ENCODE results near the gene PAOX.
"Not testable (repeated sequence)": the region's sequence is repeated elsewhere in the genome, so short reads cannot be mapped to it uniquely, and the experiment has no call there.

The PAOX gene

DNA sequence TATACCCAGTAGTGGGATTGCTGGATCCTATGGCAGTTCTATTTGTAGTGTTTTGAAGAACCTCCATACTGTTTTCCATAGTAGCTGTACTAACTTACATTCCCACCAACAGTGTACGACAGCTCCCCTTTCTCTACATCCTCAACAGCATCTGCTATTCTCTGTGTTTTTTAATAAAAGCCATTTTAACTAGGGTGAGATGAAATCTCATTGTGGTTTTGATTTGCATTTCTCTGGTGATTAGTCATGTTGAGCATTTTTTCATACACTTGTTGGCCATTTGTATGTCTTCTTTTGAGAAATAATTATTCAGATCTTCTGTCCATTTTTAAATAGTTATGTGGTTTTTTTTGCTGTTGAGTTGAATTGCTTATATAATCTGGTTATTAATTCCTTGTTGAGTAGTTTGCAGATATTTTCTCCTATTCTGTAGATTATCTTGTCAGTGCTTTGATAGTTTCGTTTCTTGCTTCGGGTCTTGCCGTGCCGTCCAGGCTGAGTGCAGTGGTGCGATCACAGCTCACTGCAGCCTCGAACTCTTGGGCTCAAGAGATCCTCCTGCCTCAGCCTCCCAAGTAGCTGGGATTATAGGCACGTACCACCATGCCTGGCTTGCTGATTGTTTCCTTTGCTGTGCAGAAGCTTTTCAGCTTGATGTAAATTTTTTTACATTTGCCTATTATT is 26.9 kb downstream of the PAOX start:
- peak; percentile 30 to 34 for DNase-seq (ENCODE audit: low read depth in 2 of 2)

DNA sequence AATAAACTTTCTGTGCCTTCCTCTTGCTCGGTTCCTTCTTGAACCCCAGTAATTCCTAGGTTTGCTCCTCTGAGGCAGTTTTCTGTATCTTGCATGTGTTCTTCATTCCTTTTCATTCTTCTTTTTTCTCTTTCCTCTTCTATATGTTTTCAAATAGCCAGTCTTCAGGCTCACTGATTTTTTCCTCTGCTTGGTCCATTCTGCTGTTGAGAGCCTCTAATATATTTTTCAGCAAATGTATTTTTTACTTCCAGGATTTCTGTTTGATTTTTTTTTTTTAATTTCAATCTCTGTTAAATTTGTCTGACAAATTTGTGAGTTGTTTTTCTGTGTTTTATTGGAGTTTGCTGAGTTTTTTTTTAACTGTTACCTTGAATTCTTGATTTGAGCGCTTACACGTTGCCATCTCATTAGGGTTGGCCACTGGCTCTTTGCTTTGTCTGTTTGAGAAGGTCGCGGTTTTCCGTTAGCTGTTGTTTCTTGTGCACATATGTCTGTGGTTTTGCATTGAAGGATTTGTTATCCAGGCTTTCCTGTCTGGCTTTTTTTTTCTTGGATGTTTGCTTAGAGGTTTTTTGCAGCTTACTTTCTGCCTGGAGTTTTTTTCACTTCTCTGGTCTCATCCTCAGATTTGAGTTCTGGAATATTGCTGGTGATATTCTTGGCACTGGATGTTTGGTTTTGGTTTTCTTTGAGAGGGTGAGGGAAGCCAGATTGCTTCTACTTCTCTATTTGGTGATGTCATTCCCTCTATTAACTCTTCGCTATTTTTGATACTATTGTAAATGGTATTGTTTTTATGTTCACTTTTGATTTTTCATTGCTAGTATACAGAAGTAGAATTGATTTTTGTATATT is 32.7 kb downstream of the PAOX start:
- no peak for DNase-seq (ENCODE audit: low read depth in 2 of 2)

DNA sequence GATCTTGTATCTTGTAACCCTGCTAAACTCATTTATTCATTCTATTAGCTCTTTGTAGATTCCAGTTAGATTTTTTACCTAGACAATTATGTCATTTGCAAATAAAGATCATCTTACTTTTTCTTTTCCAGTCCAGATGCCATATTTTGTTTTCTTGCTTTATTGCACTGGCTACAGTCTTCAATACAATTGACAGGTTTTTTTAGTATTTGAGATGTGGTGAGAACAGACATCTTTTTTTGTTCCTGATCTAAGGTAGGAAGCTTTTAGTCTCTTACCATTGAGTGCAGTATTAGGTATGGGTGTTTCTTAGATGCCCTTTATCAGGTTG is 33.3 kb downstream of the PAOX start:
- no peak for DNase-seq (ENCODE audit: low read depth in 2 of 2)

DNA sequence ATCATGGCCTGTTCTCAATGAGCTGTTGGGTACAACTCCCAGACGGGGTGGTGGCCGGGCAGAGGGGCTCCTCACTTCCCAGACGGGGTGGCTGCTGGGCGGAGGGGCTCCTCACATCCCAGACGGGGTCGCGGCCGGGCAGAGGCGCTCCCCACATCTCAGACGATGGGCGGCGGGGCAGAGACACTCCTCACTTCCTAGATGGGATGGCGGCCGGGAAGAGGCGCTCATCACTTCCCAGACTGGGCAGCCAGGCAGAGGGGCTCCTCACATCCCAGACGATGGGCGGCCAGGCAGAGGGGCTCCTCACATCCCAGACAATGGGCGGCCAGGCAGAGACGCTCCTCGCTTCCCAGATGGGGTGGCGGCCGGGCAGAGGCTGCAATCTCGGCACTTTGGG is 35.3 kb downstream of the PAOX start:
- DNase-seq (ENCODE audit: low read depth in 2 of 2) = not testable (repeated sequence)

DNA sequence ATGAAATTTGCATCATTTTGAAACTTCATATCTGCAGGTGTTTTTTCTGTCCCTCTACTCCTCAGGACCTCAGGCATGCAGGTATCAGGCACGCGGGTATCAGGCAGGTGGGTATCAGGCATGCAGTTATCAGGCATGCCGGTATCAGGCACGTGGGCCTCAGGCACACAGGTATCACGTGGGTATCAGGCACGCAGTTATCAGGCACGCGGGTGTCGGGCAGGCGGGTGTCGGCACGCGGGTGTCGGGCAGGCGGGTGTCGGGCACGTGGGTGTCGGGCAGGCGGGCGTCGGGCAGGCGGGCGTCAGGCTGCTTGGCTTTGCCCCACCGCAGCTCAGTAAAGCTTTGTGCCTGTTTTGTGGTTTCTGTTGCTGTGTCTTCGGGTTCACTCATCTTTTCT is 36.7 kb downstream of the PAOX start:
- no peak for DNase-seq (ENCODE audit: low read depth in 2 of 2)

DNA sequence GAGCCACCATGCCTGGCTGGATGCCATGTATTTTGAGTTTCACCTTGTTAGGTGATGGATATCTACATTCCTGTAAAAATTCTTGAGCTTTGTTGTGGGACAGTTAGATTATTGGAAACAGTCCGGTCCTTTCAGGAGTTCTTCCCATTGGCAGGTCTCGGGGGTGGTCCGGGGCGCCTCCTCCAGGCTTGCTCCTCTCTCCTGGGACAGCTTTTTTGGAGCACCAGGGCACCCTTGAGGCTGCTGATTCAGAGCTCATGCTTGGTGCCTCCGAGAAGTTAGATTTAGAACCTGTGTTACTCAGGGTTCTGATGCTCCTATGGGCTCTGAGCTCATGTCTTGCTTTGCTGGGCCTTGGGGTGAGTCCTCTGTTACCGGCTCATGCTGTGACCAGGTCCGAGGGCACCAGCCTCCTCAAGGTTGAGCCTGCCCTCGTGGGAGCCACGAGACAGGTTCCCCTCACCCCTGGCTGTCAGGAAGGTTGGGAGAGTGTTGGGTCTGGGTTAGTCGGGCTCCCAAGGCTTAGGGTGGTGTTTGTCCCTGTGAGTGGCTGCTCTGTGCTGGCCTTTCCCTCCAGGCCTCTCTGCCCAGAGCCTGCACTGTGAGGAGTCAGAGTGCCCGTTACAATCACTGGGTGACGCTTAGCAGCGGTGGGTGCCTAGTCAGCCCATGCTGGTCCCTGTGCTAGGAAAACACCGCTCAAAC is 39.4 kb downstream of the PAOX start:
- no peak for DNase-seq (ENCODE audit: low read depth in 2 of 2)

DNA sequence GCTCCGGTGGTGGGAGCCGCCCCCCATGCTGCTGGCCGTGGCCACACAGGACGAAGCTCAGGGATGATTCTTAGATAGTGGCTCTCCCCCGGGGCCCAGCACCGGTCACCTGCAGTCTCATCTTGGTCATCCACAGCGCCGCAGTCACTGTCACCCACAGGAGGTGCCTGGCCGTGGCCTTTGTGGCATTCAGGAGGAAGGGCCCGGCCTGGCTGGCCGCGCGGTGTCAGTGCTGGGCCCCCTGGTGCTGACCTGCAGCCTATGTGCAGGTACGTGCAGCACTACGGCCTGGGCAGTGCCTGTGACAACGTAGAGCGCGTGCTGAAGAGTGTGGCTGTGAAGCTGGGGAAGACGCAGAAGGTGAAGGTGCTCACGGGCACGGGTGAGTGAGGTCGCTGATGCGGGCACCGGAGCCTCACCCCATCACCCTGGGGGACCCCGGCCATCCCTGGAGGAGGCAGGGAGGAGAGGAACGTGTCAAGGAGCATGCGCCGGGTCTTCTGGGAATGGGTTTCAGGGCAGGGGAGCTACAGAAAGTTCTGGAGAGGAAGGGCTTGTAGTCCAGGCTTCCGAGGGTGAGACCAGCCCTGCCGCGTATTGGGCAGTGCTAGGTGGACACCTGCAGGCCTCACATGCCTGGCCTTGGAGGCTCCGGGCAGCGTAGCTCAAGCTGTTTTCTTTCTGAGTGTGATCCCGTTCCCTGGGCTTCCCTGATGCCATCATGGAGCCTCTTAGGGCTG is 40.3 kb downstream of the PAOX start:
- no peak for DNase-seq (ENCODE audit: low read depth in 2 of 2)

DNA sequence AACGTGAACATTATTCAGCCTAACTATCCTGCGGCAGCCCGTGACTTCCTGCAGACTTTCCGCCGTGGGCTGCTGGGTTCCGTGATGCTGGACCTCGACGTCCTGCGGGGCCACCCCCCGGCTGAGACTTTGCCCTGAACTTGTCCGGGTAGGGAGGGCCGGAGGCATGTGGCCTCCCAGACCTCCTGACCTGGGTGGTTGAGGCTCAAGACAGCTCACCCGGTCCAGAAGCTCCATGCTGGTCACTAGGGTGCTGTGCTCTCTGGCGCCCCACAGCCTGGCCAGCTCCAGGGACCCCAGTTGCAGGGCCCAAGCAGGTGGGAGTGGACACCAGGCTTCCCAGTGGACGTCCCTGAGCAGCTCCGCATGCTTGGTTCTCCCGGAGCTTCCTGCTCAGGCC is 41.0 kb downstream of the PAOX start:
- no peak for DNase-seq (ENCODE audit: low read depth in 2 of 2)

DNA sequence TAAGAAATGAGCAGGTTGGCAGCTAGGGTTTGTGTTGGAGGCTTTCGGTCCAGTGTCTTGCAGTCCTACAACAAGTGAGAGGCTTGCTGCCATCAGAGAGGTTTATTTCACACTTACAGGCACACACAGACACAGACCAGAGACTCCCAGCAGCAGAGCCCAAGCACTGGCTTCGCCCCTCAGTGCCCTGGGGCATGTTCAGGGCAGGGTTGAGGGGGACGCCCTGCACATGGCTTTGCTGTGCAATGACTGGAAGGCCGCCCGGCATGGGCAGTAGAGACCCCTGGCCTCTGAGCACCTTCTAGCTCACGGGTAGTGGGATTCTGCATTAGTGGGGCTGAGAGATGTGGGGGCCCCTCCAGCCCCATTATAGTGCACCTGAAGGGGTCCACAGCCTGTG is 41.5 kb downstream of the PAOX start:
- DNase-seq (ENCODE audit: low read depth in 2 of 2) = no peak

DNA sequence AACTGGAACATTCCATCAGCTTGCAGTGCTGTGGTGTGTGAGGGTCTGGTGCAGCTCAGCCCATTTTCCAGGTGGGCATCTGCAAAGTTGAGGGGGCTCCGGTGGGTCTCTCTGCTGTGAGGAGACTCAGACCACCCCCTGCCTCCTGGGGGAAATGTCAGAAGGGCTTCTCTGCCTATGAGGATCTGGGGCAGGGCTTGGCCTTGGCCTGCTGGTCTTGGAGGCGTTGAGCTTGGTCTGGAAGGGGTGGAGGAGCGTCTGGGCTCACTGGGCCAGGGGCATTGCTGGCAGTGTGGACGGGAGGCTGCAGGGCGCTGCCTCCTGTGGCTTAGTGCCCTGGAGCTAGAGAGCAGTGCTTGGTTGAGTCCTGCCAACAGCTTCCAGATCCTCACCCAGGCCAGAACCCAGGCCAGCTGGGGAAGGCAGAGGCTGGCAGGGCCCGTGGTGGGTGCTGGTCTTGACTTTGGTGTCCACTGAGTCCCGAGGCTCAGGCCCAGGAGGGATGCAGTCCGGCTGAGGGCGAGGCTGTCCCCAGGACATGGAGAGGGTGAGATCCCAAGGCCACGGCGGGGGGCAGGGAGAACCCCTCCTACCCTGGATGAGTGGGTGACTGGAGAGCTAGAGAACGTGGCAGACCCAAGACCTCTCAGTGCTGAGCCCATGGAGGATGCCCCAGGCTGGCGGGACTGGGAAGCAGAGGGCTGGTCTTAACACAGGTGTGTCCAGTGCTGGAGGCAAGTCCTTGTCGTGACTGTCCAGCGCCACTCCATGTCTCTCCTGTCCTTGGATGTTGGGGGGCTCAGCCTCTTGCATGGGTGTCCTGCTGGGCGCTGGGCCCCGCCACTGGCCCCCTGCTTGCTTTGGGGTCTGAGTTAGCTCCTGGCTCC is 42.5 kb downstream of the PAOX start:
- no peak for DNase-seq (ENCODE audit: low read depth in 2 of 2)

DNA sequence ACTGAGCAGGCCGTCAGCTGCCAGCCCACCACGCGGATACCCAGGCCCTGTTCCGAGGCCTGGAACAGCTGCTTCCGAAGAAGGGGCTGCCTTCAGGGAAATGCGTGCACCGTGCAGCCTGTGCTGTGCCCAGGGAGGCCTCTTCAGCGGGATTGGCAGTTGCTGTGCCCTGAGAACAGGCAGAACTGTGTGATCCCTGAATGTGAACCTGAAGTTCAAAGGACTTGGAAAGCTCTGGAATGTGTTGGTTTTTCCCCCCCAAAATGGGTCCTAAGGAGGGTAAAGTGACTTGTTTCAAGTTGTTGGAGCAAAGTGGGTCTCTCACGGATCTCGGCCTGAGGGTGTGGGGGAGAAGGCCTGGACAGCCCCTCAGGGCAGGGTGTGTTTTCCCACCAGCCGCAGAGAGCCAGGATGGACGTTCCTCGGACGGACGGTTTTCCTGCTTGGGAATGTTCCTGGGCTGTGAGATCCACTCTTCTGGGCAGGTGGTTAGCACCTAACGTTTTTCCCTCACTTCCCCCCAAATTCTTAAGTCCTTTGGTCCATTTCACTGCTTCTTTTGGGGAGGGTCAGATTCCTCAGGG is 43.3 kb downstream of the PAOX start:
- no peak for DNase-seq (ENCODE audit: low read depth in 2 of 2)

DNA sequence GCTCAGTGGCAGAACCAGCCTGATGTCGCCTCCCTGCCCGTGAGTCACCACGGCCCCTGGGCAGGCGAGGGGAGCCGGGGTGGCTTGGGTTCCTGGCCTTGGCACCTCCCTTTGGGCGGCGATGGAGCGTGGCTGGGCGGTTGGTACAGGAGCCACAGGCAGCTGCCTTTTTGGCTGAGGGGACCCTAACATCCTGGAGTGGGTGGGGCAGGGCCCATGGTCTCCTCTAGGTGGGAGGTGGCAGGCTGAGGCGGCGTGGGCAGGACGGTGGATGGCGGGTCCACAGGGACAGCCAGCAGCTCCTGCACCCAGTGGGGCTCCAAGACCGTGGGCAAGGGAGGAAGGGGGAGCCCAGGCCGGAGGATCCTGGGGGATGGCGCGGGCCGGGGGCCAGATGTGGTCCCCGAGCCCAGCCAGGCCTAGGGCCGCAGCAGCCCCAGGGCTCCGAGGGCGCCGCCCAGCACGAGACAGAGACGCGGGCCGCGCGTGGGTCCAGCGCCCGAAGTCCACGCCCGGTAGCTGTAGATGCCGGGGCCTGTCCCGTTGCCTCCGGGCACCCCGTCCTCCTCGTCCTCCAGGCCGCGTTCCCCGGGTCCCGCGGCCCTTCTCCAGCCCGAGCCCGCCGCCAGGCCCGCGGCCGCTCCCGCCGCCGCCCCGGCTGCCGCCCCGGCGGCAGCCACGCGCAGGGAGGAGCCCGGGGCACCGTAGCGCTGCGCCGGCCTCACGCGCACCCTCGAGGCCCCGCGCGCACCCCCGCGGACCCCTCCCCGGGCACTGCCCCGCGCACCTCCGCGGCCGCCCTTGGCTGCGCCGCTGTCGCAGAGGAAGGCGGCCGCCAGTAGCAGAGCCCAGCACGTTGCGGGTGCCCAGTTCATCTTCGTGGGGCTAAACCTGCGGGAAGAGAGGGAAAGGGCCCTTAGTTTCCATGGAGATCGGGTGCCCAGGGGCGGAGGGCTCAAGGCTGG is 44.0 kb downstream of the PAOX start:
- no peak for DNase-seq (ENCODE audit: low read depth in 2 of 2)

DNA sequence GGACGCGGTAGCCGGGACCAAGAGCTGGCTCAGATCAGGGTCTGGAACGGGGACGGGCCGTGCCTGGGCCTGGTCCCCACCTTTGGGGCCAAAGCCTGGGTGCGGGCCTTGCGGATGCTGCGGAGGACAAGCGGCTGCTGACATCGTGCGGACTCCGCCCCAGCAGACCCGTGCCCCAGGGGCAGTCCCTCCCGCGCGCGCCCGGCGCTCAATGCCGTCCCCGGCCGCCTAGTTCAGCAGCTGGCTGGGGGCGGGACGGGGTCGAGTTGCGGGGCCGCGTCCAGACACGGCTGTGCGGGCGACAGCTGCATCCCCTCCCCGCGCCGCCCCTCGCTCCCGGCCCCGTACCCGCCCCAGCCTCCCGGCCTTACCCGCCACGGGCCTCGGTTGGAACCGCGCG is 45.0 kb downstream of the PAOX start:
- not testable (repeated sequence) for DNase-seq (ENCODE audit: low read depth in 2 of 2)

DNA sequence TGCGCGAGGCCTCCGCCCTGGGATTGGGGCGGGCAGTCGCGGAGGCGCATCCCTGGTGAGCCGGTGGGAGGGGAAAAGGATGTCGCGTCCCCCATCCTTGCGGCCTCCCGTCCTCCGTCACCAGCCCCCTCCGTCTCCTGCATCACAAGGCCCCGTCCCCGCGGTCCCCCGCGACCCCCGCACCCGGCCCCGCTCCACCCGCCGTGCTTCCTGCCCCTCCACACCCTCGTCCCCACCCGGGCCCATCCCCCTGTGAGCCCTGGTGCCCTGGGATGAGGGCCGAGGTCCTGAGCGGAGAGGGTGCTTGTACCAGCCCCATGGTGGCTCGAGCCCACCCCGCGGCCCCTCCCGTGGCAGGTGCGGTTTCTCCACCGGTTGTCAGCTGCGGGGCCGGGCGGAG is 45.5 kb downstream of the PAOX start, which contains the start of gene SPRN:
SPRN (minus strand) TSS at position 25 of the 400 bp plus-strand sequence. CDS start 944 bp downstream, outside the sequence.
- not testable (repeated sequence) for DNase-seq (ENCODE audit: low read depth in 2 of 2)

DNA sequence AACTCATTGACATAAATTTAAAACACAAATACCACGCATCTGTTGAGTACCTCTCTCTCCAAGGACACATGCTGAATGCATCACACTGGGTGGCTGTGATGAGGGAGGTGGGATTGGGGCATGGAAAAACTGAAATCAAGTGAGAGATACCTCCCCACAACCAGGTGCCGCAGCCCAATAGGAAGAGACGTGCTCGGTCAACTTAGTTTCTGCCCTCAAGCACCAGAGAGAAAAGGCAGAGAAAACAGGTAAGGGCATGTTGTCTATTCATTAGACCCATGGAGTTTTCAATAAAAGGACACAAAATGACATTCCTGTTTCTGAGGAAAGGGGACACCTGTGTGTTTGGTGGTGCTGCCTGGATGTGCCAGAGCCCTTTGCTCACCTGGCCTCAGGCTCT is 50.5 kb downstream of the PAOX start:
- DNase-seq (ENCODE audit: low read depth in 2 of 2) = not testable (repeated sequence)

DNA sequence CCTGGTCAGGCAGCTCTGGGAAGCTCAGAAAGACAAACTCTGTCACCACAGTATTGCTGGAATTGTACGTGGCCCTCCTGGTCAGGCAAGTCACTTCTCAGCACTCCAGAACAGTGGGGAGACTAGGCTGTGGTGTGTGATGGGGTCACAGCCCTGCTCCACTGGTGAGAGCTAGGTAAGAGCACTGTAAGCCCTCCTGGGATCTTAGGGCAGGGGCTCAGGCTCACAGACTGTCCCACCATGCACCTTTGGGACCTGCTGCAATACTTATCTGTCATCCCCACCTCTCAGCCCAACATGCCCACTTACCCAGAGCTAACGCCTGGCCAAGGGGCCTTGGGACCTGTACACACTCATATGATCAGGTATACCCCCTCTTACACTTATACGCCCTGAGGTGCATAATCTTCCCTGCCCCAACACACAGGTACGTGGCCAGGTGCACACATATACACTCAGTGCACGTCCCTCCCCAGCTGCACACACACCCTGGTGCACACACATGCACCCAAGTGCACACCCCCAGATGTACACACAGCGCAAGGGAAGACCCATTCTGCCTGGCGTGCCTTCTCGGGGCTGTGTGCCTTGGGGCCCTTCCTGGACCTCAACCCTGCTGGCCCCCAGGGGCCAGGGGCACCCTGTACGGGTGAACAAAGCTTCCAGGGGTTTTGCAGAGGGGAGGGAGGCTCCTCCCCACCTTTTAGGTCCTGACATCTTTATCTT is 53.0 kb downstream of the PAOX start:
- not testable (repeated sequence) for DNase-seq (ENCODE audit: low read depth in 2 of 2)

DNA sequence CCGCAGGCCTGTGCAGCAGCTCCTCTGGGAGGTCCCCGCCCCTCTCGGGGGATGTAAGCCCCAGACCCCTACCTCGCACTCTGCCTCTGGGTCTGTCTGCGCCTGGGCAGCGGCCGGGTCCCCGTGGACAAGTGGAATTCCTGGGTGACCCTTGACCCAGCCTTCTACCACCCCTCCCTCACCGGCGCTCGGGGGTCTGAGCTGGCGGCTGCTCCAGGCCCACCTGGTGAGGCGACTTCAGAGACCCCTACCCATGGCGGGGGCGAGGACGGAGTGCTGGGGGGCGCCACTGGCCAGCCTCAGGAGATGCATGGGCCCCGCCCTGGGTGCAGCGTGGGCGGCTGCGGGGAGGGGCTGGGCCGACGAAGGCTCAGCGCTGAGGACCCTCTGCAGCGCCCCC is 53.7 kb downstream of the PAOX start:
- DNase-seq (ENCODE audit: low read depth in 2 of 2) = not testable (repeated sequence)

DNA sequence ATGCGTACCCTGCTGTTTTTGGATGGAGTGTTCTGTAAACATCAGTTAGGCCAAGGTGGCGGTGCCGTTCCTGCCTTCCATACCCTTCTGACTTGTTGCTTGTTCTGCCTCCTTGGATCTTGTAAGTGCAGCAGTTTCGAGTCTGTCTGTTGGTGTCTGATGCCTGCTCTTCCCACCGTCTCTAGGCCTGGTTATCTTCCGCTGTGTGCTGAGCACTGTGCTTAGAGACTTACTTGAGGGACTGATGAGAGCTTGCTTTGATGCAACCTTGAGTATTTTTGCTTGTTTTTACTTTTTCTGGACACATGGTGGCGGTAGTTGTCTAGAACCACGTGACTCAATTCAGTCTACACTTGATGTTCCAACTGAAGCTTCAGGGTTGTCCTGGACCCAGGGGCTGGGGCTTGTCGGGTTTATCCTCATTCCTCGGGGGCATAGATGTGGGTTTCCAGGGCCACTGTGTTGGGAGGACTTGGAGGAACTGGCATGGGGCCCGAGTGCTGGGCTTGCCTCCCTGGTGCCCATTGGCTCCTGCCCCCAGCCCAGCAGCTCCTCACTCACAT is 59.7 kb downstream of the PAOX start:
- no peak for DNase-seq (ENCODE audit: low read depth in 2 of 2)

Data from fibroblast of skin of left quadriceps (primary cell).